Ammon's horn (tissue), 1 donor: ENCODE results near the gene MRI1.
A peak's percentile ranks its signal among the peaks of the same experiment; 100 is the strongest.

ENCODE experiments used
- DNase-seq: peaks from one replicate; pipeline ENCODE4 v3.0.0-alpha.2; 2016; ENCODE audit warnings: low spot score

The MRI1 gene

GRCh38 chr19:13794757-13795589, 30.7 kb downstream of the MRI1 start, which contains the start of gene ZSWIM4:
Gene ZSWIM4, plus strand, starts transcription at chr19:13795443. Its CDS starts 206 bp downstream, at chr19:13795649.
- peak; percentile 99 for DNase-seq

- DNase-seq, result no peak
These were observed 31.4 kb downstream of the MRI1 start for GRCh38 chr19:13795595-13796300.

GRCh38 chr19:13796301-13797057, 32.2 kb downstream of the MRI1 start:
- DNase-seq, result no peak

- no peak for DNase-seq
These were observed 32.7 kb downstream of the MRI1 start for GRCh38 chr19:13797058-13797440.

- no peak for DNase-seq
These were observed 33.5 kb downstream of the MRI1 start for GRCh38 chr19:13797870-13798269.

- no peak for DNase-seq
These were observed 35.3 kb downstream of the MRI1 start for GRCh38 chr19:13799669-13800068.

GRCh38 chr19:13803038-13803437, 38.7 kb downstream of the MRI1 start:
- no peak for DNase-seq

- DNase-seq, result no peak
These were observed 40.7 kb downstream of the MRI1 start for GRCh38 chr19:13804830-13805683.

GRCh38 chr19:13806728-13807127, 42.4 kb downstream of the MRI1 start:
- no peak for DNase-seq

GRCh38 chr19:13807421-13808021, 43.2 kb downstream of the MRI1 start:
- no peak for DNase-seq

GRCh38 chr19:13808856-13809255, 44.5 kb downstream of the MRI1 start:
- no peak for DNase-seq

GRCh38 chr19:13812544-13812943, 48.2 kb downstream of the MRI1 start:
- no peak for DNase-seq

GRCh38 chr19:13813147-13813546, 48.8 kb downstream of the MRI1 start:
- no peak for DNase-seq

- no peak for DNase-seq
These were observed 50.2 kb downstream of the MRI1 start for GRCh38 chr19:13814550-13814949.

- DNase-seq, result no peak
These were observed 52.8 kb downstream of the MRI1 start for GRCh38 chr19:13817018-13817614.

- no peak for DNase-seq
These were observed 53.5 kb downstream of the MRI1 start for GRCh38 chr19:13817615-13818371.

- no peak for DNase-seq
These were observed 54.9 kb downstream of the MRI1 start for GRCh38 chr19:13819238-13819637.

- DNase-seq, result no peak
These were observed 57.0 kb downstream of the MRI1 start for GRCh38 chr19:13821292-13821691.

- DNase-seq, result no peak
These were observed 58.9 kb downstream of the MRI1 start for GRCh38 chr19:13823256-13823655.
